Fibroblast of peridontal ligament (primary cell): ENCODE data around the gene PIMREG.

Source experiments
- DNase-seq: peaks from one replicate; pipeline ENCODE4 v3.0.0-alpha.2; 2010; ENCODE audit errors: extremely low read depth

Gene PIMREG, protein sequence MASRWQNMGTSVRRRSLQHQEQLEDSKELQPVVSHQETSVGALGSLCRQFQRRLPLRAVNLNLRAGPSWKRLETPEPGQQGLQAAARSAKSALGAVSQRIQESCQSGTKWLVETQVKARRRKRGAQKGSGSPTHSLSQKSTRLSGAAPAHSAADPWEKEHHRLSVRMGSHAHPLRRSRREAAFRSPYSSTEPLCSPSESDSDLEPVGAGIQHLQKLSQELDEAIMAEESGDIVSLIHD

GRCh38 chr17:6443692-6444570 is at the start of gene PIMREG:
Gene PIMREG, plus strand, starts transcription at chr17:6444455. Its CDS starts 656 bp downstream, at chr17:6445111.
- peak; percentile 78 for DNase-seq

DNA sequence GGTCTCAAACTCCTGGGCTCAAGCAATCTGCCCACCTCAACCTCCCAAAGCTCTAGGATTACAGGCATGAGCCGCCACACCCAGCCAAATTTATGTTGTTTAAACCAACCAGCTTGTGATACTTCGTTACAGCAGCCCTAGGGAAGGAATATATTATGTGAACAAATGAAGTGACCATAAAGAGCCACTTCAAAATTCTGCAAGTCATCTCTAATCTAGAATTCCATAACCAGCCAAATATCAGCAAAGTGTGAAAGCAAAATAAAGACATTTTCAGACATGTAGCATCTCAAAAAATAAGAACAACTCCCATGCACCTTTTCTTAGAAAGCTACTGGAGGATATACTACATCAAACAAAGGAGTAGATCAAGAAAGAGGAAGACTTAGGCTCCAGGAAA is 45.3 kb upstream of the PIMREG start:
- DNase-seq = no peak

GRCh38 chr17:6402258-6402657 is 42.0 kb upstream of the PIMREG start:
- peak; percentile 24 for DNase-seq

DNA sequence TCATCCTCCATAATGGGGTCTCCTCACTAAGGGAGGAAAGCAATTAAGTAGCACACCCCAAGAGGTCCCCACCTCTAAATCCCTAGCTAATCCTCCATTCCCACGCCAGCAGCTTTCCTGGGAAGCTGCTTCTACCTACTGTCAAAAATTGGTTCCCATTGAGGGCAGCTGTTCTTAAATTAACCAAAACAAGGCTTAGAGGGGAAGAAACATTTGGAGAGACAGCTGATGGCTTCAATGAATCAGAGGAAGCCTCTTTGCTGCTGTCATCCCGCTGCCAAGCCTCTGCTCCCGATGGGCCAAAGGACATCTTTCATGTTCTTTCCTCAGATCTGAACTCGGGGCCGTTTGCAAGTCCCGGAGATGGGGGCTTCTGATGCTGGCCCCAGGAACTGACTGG is 36.0 kb upstream of the PIMREG start:
- no peak for DNase-seq

GRCh38 chr17:6408735-6409134 is 35.5 kb upstream of the PIMREG start:
- DNase-seq = no peak

GRCh38 chr17:6413065-6413464 is 31.2 kb upstream of the PIMREG start:
- peak; percentile 74 for DNase-seq

DNA sequence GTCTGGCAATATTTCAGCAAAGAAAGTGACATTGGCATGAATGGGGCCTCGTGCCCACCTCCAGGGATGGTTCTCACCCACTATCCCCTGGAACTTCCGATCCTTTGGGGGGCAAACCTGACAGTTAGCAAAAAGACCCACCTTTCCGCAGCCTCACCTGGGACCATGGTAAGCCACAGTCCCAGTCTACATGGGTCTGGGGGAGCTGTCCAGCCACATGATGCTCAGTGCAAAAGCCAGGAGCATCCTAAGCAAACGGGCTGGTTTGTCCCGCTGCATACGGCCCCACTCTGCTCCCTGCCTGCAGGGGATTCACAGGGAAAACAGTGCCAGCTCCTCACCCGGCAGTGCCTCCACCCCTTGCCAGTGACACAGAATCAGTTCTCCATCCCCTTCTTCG is 28.6 kb upstream of the PIMREG start:
- DNase-seq = no peak

GRCh38 chr17:6420173-6420641 is 24.0 kb upstream of the PIMREG start:
- DNase-seq = no peak

DNA sequence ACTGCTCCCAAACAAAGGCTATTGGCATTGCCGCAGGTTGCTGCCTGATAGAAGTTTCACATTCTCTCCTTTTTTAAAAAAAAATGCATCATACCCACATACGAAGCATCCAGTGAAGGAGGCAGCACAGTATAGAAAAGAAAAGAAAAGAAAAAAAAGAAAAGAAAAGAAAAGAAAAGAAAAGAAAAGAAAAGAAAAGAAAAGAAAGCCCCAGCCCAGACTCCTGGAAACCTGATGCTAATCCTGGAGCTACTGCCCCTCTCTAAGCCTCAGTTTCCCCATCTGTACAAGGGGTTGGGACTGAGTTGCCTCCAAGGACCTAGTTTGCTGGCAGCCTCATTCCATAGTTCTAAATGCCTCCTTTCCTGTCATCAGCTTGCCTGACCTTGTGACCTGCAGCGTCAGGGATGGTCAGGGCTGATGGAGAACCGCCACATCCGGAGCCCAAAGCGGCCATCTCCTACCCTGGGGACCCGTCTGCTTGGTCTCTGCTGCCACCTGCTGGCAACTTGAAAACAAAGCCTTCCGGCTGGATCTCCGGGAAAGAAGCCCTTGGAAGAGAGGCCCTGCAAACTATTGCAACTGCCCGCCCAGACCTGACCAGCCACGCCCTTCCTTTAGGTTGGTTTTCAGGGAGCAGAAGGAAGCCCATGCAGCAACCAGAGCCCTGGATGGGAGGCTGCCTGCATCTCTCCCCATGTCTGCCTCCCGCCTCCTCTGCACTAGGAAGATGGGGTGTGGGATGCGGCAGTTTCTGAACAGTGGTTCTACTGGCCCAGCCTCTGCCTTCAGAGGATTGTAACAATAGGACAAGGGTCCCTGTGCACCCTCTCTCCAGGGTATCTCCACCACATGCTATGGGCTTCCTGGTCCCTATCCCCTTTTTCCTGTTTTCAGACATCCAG is 22.3 kb upstream of the PIMREG start:
- DNase-seq = peak; percentile 73

DNA sequence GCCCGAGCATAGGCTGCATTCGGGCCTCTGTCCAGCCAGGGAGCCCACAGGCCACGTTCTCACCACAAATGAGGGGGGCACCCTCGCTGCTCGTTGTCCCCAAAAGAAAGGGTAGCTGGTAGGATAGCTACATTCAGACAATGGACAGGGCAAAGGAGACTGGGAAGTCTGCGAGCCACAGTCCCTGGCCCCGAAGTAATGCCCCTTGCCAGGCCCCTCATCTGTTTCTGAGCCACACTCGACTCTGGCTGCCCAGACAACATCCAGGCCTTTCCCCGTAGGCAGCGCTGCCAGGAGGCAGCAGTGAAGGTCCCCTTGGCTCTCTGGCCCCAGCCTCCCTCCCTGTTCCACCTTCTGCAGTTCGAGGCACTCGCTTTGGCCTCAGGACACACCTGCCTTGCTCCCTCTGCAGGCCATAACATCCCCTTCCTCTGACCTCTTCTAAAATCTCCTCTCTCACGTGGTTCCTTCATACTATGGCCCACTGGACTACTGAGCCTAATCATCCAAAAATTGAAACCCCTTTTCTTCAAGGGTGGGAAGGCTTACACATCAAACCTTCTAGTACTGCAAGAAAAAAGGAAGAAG is 21.5 kb upstream of the PIMREG start:
- no peak for DNase-seq

DNA sequence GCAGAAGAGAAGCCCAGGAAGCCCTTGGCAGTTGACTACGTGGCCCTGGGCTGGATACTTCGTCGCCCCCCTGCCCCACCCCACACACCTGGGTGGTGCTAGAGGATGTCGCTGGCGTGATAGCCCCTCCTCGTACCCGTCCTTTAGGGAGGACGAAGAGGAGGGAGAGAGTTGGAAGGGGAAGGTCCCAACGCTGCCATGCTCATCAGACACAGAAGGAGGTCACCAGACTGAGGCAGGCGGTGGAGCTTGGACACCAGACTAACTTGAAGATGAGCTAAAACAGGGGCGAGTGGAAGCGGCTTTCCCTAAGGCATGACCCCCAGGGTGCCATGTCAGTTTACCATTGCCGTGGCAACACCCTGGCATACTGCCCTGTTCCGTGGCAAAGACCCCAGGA is 20.3 kb upstream of the PIMREG start:
- no peak for DNase-seq

- no peak for DNase-seq
Measured at GRCh38 chr17:6425407-6425806, 18.8 kb upstream of the PIMREG start.

DNA sequence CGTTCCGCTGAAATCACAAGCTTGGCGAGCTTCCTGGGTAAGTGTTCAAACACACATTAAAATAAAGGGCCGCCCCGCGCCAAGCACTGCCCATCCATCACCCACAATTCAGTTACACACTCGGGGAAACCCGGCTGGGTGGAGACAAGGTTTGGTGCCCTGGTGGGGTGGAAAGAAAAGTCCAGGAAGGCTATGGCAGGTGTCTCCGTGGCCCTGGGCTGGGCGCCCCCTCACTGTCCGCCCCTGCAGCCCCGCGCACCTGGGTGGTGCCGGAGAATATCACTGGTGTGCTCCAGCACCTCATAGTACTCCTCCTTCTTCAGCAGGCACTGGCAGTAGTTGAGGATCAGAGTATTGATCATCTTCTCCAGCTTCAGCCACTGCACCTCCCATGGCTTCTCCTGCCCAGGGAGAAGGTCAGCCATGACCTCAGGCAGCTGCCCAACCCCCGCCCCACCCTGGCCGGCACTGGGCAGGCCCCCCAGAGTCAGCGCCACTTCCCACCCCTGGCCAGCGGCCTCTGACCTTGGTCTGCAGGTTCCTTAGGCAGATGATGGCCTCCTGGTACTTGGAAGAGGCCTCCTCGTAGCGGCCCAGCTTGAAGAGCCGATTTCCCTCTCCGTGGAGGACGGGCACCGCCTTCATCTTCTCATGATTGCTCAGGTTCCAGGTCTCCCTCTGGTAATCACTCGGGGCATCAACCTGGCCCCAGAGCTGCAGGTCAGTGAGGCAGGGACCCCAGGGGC is 17.7 kb upstream of the PIMREG start:
- no peak for DNase-seq

DNA sequence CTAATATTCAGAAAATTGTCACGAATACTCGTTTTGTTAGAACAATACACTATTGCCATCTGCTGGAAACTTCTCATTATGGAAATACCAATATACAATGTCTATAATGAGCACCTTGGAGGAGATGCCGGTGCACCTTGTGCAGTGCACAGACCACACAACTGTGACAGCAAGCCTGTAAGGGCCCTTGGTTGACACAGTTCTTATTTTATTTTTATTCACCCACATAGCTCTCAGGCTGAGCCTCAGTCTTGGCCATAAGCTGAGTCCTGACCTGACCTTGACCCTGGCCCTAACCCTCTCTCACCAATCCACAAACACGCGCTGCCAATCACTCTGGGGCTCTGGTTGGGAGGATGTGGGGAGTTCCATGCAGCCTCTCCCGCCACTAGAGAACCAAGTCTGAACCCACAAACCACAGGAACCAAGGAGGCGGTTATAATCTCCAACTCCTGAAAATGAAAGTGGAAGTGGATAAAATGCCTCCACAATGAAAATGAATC is 16.9 kb upstream of the PIMREG start:
- peak; percentile 65 for DNase-seq

GRCh38 chr17:6428207-6428965 is 15.9 kb upstream of the PIMREG start:
- no peak for DNase-seq

DNA sequence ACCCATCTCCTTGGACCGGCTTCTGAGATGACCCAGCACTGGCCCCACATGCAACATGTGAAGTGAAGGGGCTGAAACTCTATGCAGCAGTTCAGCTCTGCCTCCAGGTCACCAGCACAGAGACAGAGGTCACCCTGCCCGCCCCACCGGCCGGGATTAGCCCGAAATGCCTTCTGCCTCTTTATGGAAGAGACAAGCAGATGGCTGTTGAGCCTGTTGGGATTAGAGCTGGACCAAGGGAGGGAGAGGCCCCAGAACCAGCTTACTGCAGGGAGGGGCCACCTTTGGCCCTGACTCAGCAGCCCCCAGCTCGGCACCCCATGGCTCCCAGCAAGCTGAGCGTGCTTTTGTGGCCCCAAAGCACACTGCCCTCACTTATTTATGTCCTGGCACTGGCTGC is 15.0 kb upstream of the PIMREG start:
- no peak for DNase-seq

- DNase-seq = no peak
Measured at GRCh38 chr17:6430769-6431168, 13.5 kb upstream of the PIMREG start.

GRCh38 chr17:6435051-6435450 is 9.2 kb upstream of the PIMREG start, which contains the start of gene AIPL1:
Gene AIPL1, minus strand, starts transcription at chr17:6435121. Its CDS starts 17 bp downstream, at chr17:6435104.
- no peak for DNase-seq

DNA sequence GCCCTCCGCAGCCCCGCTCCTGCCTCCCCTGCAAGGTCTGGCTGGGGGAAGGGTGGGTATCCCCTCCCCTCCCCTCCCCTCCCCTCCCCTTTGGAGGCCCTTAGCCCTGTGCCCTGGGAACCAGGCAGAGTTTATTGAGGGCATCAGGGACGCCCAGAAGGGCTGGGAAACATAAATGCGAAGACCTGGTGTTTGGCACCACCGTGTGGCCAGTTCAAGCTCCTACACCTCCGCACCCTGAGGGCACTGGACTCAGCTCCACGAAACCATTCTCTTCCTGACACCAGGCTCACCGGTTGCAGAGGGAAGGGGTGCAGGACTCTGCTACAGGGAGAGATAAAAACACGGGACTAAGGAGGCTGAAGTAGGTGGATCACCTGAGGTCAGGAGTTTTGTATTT is 8.3 kb upstream of the PIMREG start:
- DNase-seq = peak; percentile 74

DNA sequence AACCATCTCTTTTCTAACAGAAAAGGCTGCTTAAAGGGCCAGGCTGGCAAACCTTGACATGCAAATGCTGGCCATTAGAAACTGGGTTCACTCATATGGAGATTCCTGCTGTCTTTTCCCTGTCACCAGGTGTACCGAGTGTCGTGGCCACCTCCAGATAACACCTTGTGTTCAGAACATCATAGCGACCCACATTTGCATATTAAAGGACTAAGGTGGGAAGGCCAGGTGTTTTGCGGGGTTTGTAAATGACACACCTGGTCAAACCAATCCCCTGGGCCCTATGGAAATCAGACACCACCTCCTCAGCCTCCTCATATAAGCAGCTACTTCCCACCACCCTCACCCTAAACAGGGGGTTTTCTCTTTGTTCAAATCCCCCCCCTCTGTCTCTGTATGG is 6.8 kb upstream of the PIMREG start:
- DNase-seq = no peak
